ENCODE data around the gene CTCFL. TPM values are rescaled to one million over a fixed set of nuclear protein-coding genes. Genes with fewer than 3 reads are reported as not detected.
"Not testable (repeated sequence)": the region's sequence is repeated elsewhere in the genome, so short reads cannot be mapped to it uniquely, and the experiment has no call there.

The CTCFL gene
- polyA plus RNA-seq, 5 donors = 0.33 to 0.52 (median 0.50) TPM

GRCh38 chr20:57536771-57537724 is 12.1 kb upstream of the CTCFL start:
- DNase-seq = no peak

- DNase-seq = no peak
Observed at GRCh38 chr20:57536120-57536708, 11.3 kb upstream of the CTCFL start.

- no peak for DNase-seq
Observed at GRCh38 chr20:57535297-57535696, 10.4 kb upstream of the CTCFL start.

- DNase-seq = no peak
Observed at GRCh38 chr20:57532104-57532503, 7.2 kb upstream of the CTCFL start.

- DNase-seq = no peak
Observed at GRCh38 chr20:57530327-57530981, 5.5 kb upstream of the CTCFL start.

GRCh38 chr20:57529810-57530209 is 4.9 kb upstream of the CTCFL start:
- DNase-seq = no peak

GRCh38 chr20:57529160-57529585 is 4.2 kb upstream of the CTCFL start:
- DNase-seq = no peak

- DNase-seq = no peak
Observed at GRCh38 chr20:57528148-57528547, 3.2 kb upstream of the CTCFL start.

GRCh38 chr20:57527728-57528127 is 2.8 kb upstream of the CTCFL start:
- no peak for DNase-seq

- no peak for DNase-seq
Observed at GRCh38 chr20:57526885-57527460, 2.0 kb upstream of the CTCFL start.

GRCh38 chr20:57526087-57526884 is 1.3 kb upstream of the CTCFL start:
- DNase-seq = no peak

GRCh38 chr20:57525328-57526086 is 567 bp upstream of the CTCFL start:
- DNase-seq = no peak

GRCh38 chr20:57523782-57524181 is 1.2 kb downstream of the CTCFL start:
- no peak for DNase-seq

GRCh38 chr20:57522380-57523140 is 2.4 kb downstream of the CTCFL start:
- no peak for DNase-seq

- no peak for DNase-seq
Observed at GRCh38 chr20:57517904-57518303, 7.0 kb downstream of the CTCFL start.

- peak; percentile 56 to 70 for DNase-seq
Observed at GRCh38 chr20:57514273-57514751, 10.6 kb downstream of the CTCFL start.

- no peak for DNase-seq
Observed at GRCh38 chr20:57513199-57513598, 11.7 kb downstream of the CTCFL start.

GRCh38 chr20:57512432-57512831 is 12.5 kb downstream of the CTCFL start:
- DNase-seq = no peak

- not testable (repeated sequence) for DNase-seq
Observed at GRCh38 chr20:57511709-57512108, 13.2 kb downstream of the CTCFL start.
